GM08714 (cell line): ENCODE results near the gene LMNTD2.

ENCODE experiments used
- H3K4me3 ChIP-seq: fragments of 200-500 bp; sonication (Bioruptor generic); 2 replicates; pipeline ENCODE4 v1.5.1; 2014; ENCODE audit warnings: mild to moderate bottlenecking, low read length, inconsistent platforms
- ZNF274 ChIP-seq: IDR thresholded peaks from 2 replicates; pipeline ENCODE4 v1.6.1; 2012; ENCODE audit warnings: mild to moderate bottlenecking, low read depth, low read length

LMNTD2 gene

DNA sequence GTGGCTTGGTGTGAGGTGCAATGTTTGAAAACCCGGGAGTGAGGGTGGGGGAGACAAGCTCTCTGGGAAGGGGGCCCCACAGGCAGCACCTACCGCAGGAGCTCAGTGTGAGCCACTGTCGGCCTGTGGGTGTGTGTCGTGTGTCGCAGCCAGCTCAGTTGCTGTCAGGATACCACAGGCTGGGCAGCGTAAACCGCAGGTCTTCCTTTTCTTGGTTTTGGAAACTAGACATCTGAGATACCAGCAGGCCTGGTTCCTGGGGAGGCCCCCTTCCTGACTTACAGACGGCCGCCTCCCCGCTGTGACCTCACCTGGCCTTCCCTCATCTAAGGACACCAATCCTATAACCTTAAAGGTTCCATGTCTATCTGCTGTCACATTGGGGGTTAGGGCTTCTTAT is 35.8 kb upstream of the LMNTD2 start:
- TF ChIP-seq ZNF274 = no peak
- no peak overlapping the region for H3K4me3 ChIP-seq

DNA sequence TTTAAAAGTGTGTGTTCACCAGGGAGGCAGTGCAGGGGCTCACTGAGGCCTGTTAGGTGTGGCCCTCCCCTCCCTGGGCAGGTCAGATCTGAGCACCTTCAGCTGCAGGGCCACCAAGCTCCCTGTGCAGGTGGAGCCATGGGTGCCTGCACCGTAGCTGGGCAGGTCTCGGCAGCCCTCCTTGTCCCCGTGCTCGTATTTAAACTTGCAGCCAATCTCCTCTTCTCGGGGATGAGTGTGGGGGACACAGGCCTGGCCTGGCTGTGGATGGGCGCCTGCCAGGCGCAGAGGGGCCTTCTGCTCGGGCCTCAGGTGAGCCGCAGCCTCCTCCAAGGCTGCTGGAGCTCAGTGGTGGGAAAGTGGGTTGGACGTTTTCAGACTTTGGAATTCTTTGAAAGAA is 34.9 kb upstream of the LMNTD2 start:
- TF ChIP-seq ZNF274 = no peak
- H3K4me3 ChIP-seq = no peak overlapping the region

DNA sequence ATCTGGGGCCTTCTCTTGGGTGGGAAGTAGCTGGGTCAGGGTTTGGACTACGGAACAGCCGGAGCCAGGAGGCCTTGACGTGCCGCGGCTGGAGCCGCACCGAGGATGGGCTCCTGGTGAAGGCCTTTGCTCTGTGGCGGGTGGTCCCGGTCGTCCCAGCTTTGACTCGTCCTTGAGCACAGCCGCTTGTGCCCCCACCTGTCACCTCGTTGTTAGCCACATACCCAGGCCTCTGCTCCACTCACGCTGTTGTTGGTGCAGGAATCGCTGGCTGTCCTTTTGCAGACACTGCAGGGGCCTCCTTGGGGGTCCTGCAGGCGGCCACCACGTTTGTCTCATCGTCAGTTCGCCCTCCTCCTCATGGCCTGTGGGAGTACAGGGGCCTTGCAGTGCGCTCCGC is 32.8 kb upstream of the LMNTD2 start:
- TF ChIP-seq ZNF274 = no peak
- no peak overlapping the region for H3K4me3 ChIP-seq

DNA sequence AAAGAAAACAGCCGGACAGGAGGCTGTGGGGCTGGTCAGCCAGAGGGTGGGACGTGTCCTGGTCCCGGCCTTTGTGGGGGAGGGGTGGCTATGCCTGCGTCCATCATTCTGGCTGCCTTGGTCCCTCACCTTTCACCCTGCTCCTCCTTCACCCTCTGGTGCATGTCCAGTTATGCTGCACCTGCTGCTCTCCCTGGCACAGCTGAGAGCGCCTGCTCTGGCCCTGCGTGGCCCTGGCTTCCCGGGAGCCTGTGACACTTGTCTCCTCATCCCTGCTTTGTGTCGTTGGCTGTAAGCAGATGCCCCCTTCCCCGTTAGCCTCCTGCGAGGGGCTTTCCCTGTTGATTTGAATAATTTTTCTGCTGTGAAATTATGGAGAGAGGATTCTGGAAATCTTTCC is 32.4 kb upstream of the LMNTD2 start:
- no peak overlapping the region for H3K4me3 ChIP-seq
- no peak for TF ChIP-seq ZNF274

DNA sequence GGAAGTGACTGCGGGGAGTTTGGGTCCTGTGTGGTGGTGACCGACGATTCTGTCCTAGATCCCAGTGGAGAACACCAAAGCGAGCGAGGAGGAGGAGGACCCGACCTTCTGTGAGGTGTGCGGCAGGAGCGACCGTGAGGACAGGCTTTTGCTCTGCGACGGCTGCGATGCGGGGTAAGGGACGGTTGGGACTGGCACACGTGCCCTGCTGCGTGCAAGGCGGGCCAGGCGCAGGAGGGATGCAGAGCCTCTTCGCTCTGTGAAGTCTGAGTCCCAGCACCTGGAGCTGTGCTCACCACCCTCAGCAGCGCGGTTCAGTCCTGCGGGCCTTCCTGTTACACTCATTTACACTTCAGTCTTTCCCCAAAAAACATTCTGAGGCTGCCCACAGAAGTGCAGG is 32.0 kb upstream of the LMNTD2 start:
- H3K4me3 ChIP-seq = no peak overlapping the region
- TF ChIP-seq ZNF274 = no peak

DNA sequence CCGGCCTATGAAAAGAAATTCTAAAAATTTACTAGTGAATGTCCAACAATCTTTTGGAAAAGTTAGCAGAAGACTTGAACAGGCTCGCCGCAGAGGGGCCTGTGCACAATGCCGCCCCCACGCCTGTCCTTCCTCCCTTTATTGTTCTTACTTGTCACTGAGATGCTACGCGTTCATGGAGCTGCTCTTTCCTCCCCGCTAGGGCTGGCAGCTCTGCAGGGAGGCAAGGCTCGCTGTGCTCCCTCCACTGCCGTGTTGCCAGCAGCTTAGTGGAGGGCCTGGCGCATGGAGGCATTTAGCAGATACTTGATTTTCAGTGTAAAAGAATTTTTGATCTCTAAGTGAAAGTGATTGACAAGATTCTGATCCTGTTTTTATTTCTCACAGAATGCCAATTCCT is 30.5 kb upstream of the LMNTD2 start:
- H3K4me3 ChIP-seq = no peak overlapping the region
- no peak for TF ChIP-seq ZNF274

DNA sequence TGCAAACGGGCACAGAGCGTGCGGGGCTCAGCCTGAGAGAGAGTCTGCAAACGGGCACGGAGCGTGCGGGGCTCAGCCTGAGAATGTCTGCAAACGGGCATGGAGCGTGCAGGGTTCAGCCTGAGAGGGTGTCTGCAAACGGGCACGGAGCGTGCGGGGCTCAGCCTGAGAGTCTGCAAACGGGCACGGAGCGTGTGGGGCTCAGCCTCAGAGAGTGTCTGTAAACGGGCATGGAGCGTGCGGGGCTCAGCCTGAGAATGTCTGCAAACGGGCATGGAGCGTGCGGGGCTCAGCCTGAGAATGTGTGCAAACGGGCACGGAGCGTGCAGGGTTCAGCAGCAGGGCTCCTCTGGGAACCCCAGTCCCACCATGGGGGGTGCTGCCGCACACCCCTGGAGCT is 29.3 kb upstream of the LMNTD2 start:
- no peak for TF ChIP-seq ZNF274
- H3K4me3 ChIP-seq = no peak overlapping the region

DNA sequence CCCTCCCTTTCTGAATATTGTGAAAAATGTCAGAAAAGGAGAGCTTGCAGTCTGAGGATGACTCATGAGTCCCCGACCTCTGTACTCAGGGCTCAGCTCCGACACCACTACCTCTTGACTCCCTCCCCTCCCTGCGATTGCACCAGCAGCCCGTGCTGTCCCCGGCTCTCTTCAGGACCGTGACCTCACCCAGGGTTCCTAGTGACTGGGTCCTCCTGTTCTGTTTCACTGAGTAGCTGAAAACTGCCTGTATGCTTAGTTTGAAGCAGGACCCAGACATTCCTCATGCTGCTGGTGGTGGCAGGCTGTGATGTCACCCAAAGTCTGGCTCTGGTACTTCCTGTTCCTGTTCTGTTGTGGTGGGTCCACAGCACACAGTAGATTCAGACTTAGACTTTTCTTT is 27.4 kb upstream of the LMNTD2 start:
- H3K4me3 ChIP-seq = no peak overlapping the region
- TF ChIP-seq ZNF274 = no peak

DNA sequence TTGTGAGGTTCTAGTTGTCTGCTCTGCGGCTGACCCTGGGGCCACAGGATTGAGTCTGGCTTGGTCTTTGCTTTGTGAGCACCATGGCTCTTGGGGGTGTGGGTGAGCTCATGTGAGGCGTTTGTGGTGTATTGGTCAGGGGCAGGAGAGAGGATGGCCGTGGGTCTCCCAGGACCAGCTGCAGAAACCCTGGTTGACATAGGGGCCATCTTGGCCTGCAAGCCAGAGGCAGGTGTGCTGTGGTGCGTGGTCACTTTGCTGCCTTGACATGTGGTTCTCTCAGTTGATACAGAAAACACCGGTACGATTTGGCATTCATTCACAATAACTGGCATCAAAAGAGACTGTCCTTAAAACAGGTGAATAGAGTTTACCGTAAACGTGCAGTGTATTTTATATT is 27.0 kb upstream of the LMNTD2 start:
- no peak overlapping the region for H3K4me3 ChIP-seq
- no peak for TF ChIP-seq ZNF274

DNA sequence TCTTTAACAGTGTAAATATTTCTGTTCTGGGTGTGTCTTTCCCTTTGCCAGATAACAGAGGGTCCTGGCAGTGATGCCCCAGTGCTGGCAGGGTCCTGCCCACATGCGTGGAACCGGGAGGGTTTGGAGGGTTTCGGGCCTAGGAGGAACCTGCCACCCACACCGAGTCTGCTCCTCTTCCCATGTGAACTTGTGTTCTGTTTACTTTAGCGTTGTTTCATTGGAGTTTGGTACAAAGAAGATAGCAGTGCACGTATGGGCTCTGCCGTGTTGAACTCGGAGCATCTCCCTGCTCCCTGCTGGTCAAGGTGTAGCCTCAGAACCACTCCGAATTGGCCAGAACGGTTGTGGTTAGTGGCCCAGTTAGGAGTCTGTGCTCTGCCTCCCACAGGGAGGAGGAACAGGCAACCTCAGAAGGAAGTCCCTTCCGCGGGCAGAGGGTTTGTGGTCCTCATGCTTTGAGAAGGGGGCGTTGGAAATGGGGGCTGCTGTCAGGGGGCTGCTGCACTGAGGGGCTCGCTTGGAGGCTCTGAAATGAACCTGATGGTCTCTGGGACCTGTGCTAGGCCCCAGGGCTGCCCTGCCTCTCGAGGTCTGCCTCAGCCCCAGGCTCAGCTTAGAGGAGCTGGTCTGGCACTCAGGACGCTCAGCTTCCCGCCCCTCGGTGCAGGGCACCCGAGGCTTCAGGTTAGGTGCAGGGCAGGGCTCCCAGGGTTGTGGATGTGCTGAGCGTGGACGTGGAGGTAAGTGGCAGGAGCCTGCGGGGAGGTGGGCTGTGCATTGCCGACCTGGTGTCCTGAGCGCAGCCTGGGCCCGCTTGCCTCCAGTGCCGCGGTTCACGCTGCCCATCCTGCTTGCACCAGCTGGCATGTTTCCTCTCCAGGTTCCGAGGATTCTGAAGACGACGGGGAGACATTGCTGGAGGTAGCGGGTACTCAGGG is 26.1 kb upstream of the LMNTD2 start:
- no peak for TF ChIP-seq ZNF274

DNA sequence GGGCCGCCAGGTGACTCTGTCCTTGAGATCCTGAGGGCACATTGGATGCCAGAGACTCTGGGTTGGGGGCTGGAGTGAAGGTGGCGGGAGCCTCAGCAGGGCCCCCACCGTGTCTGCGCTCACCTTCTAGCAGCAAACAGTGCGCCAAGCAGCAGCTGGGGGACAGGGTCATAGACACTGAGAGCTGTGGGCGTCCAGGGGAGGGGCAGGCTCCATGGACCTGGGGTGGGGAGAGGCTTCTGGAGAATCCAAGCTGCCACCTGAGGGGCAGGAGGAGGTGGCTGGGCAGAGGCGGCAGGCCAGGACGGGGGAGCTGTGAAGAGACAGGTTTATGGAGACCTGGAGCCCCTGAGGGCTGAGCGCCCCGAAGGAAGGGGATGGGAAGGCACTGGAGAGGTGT is 23.7 kb upstream of the LMNTD2 start:
- H3K4me3 ChIP-seq = no peak overlapping the region
- TF ChIP-seq ZNF274 = no peak

More for the DNA sequence above, 26.1 kb upstream of the LMNTD2 start:
- H3K4me3 ChIP-seq = no peak overlapping the region

DNA sequence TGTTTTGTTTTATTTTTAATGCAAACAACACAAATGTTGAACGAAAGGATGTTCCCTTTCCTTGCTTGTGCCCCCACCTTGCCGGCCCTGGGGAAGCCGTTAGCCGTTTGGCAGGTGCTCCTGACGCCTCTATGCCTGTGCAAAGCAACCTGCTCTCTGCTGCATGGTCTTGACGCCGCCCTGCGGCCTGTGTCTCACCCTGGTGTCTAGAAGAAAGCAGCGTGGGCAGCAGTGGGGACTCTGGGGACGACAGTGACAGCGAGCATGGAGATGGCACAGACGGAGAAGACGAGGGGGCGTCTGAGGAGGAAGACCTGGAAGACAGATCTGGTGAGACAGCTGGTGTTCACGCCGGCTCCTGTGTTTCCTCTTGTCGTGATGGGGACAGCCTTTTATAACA is 21.2 kb upstream of the LMNTD2 start:
- TF ChIP-seq ZNF274 = no peak
- no peak overlapping the region for H3K4me3 ChIP-seq

DNA sequence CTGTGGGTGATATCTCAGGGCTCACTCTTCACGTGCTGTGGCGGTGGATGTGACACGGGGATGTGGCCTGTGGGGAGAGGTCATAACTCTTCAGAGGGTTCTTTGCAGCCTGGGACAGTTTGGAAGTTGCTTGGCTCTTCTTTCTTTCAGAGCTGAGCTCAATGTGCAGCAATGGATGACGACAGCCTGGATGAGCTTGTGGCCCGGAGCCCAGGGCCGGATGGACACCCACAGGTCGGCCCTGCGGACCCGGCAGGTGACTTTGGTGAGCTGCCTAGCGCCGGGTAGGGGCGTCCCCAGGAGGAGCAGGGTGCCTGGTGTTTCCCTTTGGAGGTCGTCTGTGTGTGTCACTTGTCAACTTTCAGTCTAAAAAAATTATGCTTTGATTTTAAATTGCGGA is 20.8 kb upstream of the LMNTD2 start:
- no peak for TF ChIP-seq ZNF274
- H3K4me3 ChIP-seq = no peak overlapping the region

DNA sequence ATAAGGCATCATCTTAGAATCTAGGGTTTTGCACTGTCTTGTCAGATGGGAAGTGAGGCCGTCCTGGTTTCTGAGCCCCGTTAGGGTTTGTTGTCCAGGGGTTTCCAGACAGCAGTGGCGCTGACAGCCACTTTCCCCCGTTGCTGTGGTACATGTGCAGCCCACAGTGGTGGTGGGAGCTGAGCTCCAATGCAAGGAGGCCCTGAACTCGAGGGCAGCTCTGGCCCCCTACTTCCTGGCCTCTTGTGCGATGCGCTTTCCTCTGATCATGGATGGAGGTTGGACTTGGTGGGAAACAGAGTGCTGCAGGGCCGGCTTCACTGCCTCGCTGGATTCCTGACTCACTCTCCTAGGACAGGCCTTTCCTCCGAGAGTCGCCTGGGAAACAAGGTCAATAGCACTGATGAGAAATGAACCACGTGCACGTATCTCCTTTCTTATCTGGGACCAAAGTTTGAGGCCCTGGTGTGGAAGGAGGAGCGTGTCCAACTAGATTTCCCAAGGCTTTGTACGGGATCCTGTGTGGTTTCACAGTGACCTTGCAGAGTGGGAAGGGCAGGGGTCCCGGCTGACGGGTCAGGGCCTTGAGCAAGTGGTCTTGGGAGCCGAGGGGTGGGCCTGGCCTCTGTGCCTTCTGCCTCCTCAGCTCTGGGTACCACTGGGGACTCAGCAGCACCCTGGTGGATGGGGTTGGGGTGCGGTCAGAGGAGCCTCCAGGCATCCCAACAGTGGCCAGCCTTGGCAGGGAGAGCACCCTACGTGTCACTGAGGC is 19.5 kb upstream of the LMNTD2 start:
- TF ChIP-seq ZNF274 = no peak

More for the DNA sequence above, 19.5 kb upstream of the LMNTD2 start:
- no peak overlapping the region for H3K4me3 ChIP-seq
